Amniotic epithelial cell (primary cell): ENCODE measurements around the gene EXOSC6.
"Not testable (repeated sequence)": the region's sequence is repeated elsewhere in the genome, so short reads cannot be mapped to it uniquely, and the experiment has no call there.

ENCODE experiments used
- DNase-seq: peaks from one replicate; pipeline ENCODE4 v3.0.0-alpha.2; 2010; ENCODE audit warnings: low read depth

Gene EXOSC6

DNA sequence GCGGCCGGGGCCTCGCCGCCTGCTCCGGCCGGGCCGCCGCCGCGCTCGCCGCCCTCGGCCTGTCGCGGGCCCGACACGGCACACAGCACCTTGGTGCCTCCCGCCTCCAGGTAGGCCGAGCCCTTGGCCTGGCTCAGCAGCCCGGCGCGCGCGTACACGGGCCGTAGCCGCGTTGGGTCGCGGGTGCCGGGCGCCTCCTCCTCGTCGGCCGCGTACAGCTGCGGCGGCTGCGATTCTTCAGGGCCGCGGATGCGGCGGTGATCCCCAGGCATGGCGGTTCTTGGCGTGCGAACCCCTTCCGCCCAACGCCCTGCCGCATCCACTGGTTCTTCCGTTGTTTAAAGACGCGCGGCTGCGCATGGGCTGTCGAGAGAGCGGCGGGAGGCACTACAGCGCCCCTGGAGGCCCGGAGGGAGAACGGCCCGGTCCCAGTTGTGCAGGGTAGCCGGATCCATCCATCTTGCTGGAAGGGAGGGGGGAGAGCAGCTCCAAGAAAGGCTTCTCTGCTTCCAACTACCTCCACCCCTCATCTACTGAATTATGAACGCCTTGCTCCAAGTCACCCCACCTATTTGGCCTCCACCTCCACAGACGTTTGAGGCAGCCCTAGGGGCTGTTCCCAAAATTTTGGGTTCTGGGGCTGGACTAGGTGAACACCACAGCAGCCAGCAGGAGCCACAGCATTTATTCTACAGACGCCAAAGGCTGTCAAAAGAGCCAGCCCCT is at the start of gene EXOSC6:
Gene EXOSC6 (minus strand): TSS at position 312 of the 726 bp plus-strand sequence. CDS start 40 bp downstream, at position 272.
- DNase-seq, result peak; percentile 88

DNA sequence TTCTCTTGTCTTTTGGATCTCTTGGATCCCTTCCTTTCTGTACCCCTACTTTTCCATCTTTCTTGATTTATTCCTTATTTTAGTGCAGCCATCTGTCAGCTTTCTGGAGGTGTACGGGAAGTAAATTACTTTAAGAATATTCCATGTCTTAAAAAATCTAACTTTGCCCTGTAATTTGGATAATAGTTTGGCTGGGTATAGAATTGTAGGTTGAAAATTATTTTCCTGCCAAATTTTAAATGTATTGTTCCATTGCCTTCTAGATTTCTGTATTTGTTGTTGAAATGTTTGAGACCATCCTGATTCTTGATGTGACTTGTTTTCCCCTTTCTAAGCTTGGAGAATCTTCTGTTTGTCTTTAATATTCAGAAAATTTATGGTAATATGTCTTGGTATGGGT is 49.4 kb upstream of the EXOSC6 start:
- no peak for DNase-seq

DNA sequence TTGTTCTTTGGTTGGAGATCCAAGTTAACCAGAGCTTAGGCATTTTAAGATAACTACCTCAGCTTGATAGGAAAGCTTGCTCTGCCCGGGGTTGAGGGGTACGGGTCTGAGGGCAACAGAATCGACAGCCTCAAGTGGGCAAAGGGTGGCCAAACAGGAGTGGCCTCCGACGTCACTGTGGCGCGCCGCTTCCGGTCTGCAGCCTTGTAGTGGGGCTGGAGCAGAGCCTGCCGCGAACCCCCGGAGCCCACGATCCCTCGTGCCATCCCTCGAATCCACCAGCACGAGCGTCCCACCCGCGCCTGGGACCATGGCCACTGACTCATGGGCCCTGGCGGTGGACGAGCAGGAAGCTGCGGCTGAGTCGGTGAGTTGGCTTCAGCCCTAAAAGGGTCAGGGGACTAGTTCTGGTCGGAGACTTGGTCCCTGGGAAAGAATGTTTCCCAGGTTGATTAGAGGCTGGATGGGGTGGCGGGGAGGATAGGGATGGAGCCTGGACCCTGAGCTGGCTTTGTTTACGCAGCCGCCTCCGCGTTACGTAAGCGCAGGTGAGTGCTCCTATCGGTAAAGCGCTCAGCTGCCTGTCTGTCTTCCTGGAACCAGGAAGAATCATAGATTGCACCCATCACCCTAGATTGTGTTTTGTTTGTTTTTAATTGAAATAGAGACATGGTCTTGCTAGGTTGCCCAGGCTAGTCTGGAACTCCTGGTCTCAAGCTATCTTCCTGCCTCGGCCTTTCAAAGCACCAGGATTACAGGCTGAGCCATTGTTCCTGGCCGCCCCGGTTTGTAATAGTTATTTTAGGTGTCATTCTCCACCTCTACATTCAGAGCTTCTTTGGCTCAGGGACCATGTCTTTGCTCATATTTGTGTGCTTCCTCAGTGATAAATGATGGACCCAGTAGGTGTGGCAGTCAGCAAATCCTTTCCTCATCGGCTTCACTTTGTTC is 47.5 kb upstream of the EXOSC6 start, which contains the start of gene DDX19B:
Gene DDX19B (plus strand): TSS at position 199 of the 951 bp plus-strand sequence. CDS start 112 bp downstream, at position 311.
- peak; percentile 67 for DNase-seq

DNA sequence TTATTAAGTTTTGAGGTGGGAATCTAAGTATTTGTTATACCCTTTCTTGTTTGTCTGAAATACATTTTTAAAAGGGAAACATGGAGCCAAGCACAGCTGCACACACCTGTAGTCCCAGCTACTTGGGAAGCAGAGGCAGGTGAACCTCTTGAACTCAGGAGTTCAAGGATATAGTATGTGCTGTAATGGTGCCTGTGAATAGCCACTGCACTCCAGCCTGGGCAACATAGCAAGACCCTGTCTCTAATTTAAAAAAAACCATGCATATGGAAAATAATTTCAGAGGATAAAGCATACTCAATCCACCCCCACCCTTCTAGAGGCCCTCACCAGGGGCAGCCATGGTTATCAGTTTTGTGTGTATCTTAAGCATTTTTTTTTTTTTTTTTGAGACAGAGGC is 43.9 kb upstream of the EXOSC6 start:
- no peak for DNase-seq

DNA sequence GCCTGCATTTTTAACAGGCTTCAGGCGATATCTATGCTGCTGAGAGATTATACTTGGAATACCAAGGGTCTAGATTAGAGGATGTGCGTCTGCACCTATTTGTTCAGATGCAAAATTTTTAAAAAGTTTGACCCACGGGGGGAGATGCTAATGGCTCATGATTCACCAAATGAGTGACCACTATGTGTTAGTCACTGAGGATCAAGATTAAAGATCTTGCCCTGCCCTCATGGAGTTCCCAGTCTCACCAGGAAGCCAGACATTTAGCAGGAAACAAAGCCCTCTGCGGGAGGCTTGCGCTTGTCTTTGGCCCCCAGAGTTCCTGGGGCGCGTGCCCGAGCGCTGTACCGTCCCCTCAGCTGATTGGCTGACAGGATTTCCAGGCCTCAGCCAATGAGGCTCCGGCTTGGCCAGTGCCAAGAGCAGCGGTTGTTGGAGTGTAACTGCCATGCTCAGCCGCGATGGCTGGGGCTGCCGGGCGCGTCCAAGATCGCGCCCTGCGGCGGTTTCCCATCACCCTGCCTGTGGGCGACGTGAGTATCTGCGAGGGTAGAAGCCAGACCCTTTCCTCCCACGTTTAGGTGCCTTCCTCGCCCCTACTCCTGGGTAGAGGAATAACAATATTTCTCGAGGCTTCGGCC is 42.8 kb upstream of the EXOSC6 start:
- DNase-seq, result no peak

DNA sequence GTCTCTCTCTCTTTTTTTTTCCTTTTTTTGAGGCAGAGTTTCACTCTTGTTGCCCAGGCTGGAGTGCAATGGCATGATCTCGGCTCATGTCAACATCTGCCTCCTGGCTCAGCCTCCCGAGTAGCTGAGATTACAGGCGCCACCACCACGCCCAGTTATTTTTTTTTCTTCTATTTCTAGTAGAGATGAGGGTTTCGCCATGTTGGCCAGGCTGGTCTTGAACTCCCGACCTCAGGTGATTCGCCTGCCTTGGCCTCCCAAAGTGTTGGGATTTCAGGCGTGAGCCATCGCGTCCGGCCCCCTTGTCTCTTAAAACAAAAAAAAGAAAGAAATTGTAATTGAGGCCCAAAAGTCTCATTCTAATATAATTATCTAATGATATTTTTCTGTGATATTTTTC is 40.4 kb upstream of the EXOSC6 start:
- not testable (repeated sequence) for DNase-seq

DNA sequence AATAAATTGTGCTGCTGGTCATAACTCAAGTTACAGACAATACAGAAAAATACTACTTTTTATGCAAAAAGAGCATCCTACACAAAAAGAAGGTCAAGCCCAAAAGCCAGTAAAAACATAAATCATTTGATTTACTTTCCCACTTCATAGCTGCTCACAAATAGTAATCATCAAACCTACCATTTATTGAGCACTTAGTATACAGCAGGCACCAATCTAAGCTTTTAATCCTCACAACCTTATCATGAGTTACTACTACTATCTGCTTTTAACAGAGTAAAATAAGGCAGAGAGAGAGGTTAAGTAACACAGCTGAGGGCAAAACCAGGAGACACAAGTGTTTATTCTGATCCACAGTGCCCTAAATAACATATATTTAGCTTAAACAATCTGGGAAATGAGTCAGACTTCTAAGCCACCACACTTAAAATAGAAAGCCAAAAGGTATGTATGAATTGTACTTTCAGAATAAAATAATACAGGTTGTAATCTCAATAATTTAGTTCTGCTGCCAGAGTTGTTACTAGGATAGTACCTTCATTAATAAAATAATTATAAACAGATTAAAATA is 39.3 kb upstream of the EXOSC6 start:
- no peak for DNase-seq

DNA sequence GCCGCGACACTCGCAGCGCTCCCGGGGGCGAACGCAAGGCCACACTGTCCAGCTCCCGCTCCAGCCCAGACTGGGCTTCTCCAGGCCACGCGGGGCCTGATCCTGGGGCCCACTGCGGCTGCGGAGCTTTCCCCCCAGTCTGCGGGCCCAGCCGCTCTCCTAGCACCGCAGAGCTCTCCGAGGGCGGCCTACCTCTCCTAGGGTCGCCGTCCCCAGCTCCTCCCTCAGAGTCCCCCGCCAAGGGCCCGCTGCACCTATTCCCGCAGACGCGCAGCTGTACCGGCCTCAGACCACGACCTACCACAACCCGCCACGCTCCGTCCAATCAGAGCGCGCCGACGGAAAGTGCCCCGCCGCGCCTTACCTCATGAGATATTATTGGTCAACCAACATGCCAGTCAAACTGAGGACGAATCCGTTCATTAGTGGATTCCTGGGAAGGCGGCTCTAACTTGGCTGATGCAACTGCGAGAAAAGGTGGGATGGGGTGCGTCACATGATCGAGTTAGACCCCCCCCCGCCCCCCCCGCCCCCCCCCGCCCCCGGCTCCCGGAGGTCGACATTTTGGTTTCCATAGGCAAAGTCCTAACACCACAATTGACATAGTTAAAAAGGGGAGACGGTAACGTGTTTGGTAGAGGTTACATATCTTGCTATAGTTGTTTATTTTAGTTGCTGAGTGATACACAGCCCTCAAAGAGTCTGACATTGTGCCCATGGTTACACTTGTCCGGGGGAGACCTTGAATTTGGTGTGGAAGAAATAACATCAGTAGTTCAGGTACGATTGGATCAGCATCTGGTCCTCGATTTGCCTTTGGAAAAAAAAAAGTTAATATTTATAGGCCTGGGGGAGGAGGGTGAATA is 37.7 kb upstream of the EXOSC6 start, which contains the start of gene AARS1:
Gene AARS1 (minus strand): TSS at position 278 of the 866 bp plus-strand sequence. CDS start 6,743 bp downstream, outside the sequence.
- DNase-seq, result peak; percentile 100

DNA sequence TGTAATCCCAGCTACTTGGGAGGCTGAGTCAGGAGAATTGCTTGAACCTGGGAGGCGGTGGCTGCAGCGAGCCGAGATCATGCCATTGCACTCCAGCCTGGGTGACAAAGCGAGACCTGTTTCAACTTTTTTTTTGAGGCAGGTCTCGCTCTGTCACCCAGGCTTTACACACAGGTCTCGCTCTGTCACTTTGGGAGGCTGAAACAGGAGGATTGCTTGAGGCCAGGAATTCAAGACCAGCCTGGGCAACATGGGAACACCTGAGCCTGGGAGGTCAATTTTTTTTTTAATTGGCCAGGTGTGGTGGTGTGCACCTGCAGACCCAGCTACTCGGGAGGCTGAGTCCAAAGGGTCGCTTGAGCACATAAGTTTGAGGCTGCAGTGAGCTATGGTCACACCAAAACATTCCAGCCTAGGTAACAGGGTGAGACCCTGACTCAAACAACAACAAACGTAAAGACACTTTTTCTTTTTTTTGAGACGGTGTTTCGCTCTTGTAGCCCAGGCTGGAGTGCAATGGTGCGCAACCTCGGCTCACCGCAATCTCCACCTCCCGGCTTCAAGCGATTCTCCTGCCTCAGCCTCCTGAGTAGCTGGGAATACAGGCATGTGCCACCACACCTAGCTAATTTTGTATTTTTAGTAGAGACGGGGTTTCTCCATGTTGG is 35.7 kb upstream of the EXOSC6 start:
- DNase-seq, result not testable (repeated sequence)

DNA sequence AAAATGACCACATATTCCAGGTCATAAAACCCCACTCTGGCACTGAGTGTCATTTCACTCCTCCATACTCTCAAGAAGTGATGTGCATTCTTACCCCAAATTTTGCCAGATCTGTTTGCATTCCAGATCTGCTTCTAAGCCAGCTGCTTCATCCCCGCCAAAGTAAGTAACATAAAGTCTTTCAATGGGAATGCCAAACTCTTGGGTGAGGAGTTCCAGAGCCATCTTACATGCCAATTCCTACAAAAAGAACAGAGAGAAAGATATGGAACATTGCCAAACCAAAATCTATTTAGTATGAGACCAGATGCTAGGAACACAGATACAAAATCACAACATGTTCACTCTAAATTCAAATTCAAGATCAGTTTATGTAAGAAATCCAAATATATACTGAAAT is 24.7 kb upstream of the EXOSC6 start:
- DNase-seq, result no peak

DNA sequence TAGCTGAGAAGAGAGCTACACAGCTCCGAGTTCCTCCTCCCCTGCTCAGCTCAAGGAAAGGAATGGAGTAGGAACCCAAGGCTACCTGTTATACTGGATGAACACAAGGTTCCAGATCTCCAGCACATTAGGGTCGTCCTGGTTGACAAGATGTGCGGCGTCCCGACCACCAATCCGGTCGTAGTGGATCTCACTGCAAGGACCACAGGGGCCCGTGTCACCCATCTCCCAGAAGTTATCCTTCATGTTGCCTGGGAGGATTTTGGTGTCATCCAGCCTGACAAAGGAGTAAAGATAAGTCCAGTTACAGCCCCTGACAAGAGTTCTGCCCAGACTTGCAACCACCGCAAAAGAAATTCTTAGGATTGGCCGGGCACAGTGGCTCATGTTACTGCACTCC is 20.0 kb upstream of the EXOSC6 start:
- DNase-seq, result no peak

DNA sequence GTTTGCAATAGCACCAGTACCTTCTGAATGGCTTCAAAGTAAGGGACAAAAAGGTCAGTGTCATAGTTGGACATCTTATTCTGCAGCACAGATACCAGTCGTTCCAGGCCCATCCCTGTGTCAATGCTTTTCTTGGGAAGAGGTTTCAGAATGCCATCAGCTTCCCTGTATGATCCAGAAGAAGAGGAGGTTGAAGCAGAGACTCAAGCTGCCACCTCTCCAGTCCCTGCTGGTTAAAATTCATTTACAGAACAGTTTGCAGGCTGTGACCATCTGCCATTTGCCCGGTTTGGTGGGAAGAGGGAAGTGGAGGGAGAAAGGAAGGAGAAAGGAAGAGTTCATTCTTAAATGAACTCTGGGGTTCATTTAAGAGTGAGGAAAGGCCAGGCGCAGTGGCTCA is 18.4 kb upstream of the EXOSC6 start:
- DNase-seq, result no peak

DNA sequence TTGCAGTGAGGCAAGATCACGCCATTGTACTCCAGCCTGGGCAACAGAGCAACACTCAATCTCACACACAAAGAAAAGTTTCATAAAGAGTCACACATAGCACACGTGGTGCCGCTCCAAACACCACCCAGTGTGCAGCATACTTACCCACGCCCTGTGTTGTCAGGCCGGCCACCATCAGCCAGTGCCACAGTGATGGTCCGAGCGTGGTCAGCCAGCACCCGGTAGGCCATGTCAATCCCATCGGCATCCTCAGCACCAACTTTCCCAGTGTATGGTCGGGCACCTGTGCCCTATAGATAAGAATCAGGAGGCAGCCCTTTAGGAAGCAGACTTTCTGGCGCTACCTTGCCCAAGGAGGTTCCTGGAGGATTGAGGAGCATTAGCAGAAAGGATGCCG is 17.7 kb upstream of the EXOSC6 start:
- no peak for DNase-seq

DNA sequence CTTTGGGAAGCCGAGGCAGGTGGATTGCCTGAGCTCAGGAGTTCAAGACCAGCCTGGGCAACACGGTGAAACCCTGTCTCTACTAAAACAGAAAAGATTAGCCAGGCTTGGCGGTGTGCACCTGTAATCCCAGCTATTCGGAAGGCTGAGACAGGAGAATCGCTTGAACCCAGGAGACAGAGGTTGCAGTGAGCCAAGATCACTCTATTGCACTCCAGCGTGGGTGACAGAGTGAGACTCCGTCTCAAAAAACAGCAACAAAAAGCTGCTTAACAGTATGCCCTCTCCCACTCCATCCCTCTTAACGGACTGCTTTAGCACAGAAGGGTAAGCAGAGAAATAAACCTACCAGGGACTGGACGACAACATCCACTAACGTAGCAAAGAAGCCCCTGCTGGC is 16.2 kb upstream of the EXOSC6 start:
- DNase-seq, result not testable (repeated sequence)

DNA sequence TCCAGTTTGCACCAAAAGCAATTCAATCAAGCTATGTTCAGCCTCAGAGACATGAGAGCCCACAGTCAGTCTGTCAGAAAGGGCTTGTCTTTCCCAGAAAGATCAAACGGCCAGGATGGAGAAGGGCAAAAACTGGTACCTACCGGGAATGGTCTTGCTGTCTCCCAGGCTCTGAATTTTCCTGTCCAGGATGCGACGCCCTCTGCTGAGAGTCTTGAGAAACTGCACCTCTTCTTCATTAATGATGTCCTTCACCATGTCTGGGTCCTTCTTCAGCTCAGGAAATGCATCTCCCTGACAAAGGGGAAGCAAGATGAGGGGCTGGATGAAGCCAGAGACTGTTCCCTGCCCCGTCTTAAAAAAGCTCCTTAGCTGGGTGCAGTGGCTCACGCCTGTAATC is 15.8 kb upstream of the EXOSC6 start:
- peak; percentile 57 for DNase-seq

DNA sequence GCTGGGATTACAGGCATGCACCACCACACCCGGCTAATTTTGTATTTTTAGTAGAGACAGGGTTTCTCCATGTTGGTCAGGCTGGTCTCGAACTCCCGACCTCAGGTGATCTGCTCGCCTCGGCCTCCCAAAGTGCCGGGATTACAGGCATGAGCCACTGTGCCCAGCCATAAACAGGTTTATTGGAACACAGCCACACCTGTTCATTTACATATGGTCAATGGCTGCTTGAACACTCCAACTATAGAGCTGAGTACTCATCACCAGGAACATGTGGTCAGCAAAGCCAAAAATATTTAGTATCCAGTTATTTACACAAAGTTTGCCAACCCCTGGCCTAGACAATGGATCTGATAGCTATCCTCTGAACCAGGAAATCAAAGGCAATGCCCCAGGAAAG is 8.2 kb upstream of the EXOSC6 start:
- not testable (repeated sequence) for DNase-seq

DNA sequence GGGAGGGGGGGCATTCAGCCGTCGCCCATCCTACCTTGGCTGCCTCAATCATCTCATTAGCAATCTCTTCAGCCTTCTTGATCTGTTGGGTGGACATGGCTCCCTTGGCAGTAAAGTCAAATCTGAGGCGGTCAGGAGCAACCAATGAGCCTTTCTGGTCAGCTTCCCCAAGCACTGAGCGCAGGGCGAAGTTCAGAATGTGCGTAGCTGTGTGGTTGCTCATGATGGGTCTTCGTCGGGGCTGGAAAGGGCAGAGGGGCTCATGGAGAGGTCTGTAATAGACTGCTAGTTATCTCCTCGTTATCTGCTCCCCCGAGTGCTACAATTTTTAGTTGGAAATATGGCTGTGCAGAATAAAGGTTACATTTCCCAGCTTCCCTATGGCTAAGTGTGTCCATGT is 7.2 kb upstream of the EXOSC6 start:
- no peak for DNase-seq

DNA sequence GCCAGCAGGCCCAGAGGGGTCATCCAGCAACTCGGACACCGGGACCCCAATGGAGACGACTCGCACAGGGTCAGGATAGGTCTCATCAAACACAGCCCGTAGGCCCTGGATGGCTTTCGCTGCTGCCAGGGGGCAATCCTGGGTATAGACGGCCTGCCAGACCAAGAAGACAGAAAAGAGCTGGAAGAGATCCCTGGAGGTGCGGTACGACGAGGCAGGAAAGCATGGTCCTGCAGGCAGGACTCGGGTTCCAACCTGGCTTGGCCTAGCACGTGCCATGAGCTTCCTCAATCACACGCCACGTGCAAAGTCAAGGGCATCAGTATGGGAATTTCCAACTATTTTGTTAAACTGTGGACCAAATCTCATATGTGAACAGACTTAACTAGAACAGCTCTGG is 6.3 kb upstream of the EXOSC6 start:
- no peak for DNase-seq

DNA sequence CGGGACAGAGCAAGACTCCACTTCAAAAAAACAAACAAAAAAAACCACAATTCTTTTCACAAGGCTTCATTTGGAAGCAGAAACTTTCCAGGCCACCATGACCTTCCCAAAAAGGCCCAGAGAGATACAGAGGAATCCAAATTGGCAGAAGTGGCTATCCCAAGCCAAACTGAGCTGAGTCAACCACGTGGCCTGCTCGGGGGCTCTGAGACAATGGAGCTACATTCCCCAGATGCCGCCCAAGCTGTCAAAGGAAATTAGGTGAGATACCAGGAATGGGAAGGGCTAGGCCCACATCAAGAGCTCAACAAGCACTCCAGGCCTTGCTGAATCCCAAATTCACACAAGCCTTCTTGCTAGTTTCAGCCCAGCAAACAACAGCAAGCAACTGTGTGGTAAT is 5.7 kb upstream of the EXOSC6 start:
- DNase-seq, result no peak

DNA sequence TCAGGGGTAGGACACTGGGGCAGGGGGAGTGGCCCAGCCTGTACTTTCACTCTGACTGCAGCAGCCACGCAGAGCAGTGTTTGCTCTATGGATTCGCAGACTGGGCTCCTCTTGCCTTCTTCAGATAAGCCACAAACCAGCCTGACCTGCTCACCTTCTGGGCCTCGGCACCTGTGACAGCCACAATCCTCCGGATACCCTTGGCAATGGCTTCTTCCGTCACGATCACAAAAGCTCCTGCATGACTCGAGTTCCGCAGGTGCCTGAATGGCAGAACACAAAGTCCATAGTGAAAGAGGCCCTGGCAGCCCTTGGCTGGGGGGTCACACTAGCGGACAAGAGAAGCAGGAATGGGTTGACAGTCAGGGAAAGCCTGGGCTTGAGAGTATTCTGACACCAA is 3.8 kb upstream of the EXOSC6 start:
- no peak for DNase-seq

DNA sequence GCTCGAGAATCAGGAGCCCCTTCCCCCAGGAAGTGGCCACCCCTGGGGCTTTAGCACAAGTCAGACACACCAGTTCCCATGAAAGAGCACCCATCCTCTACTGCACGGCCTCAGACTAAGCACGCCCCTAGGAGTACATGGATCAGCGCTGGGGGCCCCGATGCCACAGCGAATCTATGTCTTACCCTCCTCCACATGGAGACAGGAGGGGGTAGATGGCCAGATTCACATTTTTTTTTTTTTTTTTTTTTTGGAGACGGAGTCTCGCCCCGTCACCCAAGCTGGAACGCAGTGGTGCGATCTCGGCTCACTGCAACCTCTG is 3.2 kb upstream of the EXOSC6 start:
- DNase-seq, result no peak
